Measurements from ENCODE around the gene OLFM2.
"Not testable (repeated sequence)": the region's sequence is repeated elsewhere in the genome, so short reads cannot be mapped to it uniquely, and the experiment has no call there.

The OLFM2 gene

DNA sequence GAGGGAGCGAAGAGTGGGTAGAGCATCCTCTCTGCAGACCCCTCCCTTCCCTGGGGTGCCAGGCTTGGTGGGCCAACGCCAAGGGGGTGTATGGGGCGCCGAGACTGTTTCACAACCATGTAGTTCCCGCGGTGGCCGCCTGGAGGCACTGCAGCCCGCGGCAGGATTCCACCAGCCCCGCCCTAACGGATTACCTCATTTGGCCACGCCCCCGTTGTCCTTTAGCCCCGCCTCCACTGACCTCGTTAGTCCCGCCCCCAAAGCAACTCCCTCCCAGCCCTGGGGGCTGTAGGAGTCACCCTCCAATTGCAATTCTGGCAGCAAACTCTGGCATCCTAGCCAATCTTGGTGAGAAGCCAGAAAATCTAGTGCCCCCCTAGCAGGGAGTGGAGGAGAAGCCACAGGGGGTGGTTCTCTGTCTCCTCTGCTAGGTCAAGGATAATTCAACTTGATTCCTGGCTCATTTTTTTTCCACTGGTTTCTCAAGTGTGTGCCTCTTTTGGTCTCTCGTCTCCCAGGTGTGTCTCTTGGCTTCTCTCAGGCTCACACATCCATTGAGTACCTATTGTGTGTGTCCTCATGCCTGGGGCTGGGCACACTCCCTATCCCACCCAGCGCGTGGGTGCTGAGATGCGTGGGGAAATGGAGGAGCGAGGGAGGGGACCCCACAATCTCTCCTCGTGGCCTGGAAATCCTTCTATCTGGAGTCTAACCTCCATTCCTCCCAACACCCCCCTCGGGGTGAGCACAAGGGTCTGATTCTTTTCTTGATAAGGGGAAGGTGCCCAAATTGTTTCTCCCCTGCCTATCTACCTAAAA lies 2.0 kb downstream of the OLFM2 start:
- H3K4me3 ChIP-seq (ENCODE audit: low read depth, low read length), result no peak overlapping the region
- TF ChIP-seq, protein P1, sequence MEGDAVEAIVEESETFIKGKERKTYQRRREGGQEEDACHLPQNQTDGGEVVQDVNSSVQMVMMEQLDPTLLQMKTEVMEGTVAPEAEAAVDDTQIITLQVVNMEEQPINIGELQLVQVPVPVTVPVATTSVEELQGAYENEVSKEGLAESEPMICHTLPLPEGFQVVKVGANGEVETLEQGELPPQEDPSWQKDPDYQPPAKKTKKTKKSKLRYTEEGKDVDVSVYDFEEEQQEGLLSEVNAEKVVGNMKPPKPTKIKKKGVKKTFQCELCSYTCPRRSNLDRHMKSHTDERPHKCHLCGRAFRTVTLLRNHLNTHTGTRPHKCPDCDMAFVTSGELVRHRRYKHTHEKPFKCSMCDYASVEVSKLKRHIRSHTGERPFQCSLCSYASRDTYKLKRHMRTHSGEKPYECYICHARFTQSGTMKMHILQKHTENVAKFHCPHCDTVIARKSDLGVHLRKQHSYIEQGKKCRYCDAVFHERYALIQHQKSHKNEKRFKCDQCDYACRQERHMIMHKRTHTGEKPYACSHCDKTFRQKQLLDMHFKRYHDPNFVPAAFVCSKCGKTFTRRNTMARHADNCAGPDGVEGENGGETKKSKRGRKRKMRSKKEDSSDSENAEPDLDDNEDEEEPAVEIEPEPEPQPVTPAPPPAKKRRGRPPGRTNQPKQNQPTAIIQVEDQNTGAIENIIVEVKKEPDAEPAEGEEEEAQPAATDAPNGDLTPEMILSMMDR (IDR thresholded peaks at IDR 0.05; ENCODE audit: low read depth, low read length), result peak; percentile 94
- peaks cover 11% of the 10 kb centered on the region for H3K27me3 ChIP-seq (ENCODE audit: insufficient read depth, low read depth, severe bottlenecking)
- H3K9me3 ChIP-seq (ENCODE audit: severe bottlenecking), result no peaks in the 10 kb centered on the region
- no peak overlapping the region for H3K27ac ChIP-seq
- H3K36me3 ChIP-seq, result no peaks in the 10 kb centered on the region
- peak; percentile 80 for DNase-seq

DNA sequence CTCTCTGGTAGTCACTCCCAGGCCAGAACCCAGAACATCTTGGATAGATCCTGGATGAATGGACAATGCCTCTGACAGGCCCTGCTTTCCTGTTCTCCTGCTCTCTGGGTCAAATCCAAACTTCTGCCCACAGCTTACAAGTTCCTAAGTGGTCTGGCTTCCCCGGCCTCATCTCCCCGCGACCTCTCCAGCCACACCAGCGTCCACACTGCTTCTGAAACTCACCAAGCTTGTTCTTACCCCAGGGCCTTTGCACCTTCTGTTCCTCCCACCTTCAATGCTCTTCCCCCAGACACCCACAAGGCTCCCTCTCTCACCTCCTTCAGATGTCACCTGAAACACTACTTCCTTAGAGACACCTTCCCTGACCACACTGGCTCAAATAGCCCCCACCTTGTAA lies 3.5 kb downstream of the OLFM2 start:
- TF ChIP-seq, protein P1 (IDR thresholded peaks at IDR 0.05; ENCODE audit: low read depth, low read length), result no peak
- no peak for DNase-seq
- H3K27me3 ChIP-seq (ENCODE audit: insufficient read depth, low read depth, severe bottlenecking), result peaks cover 9% of the 10 kb centered on the region
- H3K27ac ChIP-seq, result no peak overlapping the region
- H3K36me3 ChIP-seq, result no peaks in the 10 kb centered on the region
- H3K4me3 ChIP-seq (ENCODE audit: low read depth, low read length), result no peak overlapping the region
- no peaks in the 10 kb centered on the region for H3K9me3 ChIP-seq (ENCODE audit: severe bottlenecking)

DNA sequence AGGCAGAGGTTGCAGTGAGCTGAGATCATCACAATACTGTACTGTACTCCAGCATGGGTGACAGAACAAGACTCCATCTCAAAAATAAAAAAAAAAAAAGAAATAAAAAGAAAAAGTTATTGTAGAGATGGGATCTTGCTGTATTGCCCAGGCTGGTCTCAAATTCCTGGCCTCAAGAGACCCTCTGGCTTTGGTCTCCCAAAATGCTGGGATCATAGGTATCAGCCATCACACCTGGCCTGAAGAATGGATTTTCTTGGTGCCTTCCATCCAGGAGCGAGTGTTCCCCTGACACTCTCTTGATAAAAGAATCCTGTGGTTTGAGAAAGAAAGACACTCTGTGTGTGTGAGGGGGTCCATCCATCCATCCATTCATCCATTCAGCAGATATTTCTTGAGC lies 4.7 kb downstream of the OLFM2 start:
- DNase-seq, result no peak
- Histone ChIP-seq H3K9me3 (ENCODE audit: severe bottlenecking) (no peaks in the 10 kb centered on the region), H3K4me3 (ENCODE audit: low read depth, low read length) (no peak overlapping the region), H3K27ac (no peak overlapping the region), H3K36me3 (no peaks in the 10 kb centered on the region), H3K27me3 (ENCODE audit: insufficient read depth, low read depth, severe bottlenecking) (peaks cover 9% of the 10 kb centered on the region)
- TF ChIP-seq, protein P1 (IDR thresholded peaks at IDR 0.05; ENCODE audit: low read depth, low read length), result no peak

DNA sequence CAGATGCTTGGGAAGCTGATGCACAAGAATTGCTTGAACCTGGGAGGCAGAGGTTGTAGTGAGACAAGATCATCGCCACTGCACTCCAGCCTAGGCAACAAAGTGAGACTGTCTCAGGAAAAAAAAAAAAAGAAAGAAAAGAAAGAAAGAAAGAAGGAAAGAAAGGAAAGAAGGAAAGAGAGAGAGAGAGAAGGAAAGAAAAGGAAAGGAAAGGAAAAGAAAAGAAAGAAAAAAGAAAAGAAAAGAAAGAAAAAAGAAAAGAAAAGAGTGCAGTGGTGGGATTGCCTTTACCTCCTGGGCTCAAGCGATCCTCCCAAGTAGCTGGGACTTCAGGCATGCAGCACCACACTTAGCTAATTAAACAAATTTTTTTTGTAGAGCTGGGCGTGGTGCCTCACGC lies 12.9 kb downstream of the OLFM2 start:
- TF ChIP-seq, protein P1 (IDR thresholded peaks at IDR 0.05; ENCODE audit: low read depth, low read length), result no peak
- DNase-seq, result no peak
- no peaks in the 10 kb centered on the region for H3K36me3 ChIP-seq
- no peak overlapping the region for H3K27ac ChIP-seq
- H3K4me3 ChIP-seq (ENCODE audit: low read depth, low read length), result no peak overlapping the region
- no peaks in the 10 kb centered on the region for H3K9me3 ChIP-seq (ENCODE audit: severe bottlenecking)
- H3K27me3 ChIP-seq (ENCODE audit: insufficient read depth, low read depth, severe bottlenecking), result no peaks in the 10 kb centered on the region

DNA sequence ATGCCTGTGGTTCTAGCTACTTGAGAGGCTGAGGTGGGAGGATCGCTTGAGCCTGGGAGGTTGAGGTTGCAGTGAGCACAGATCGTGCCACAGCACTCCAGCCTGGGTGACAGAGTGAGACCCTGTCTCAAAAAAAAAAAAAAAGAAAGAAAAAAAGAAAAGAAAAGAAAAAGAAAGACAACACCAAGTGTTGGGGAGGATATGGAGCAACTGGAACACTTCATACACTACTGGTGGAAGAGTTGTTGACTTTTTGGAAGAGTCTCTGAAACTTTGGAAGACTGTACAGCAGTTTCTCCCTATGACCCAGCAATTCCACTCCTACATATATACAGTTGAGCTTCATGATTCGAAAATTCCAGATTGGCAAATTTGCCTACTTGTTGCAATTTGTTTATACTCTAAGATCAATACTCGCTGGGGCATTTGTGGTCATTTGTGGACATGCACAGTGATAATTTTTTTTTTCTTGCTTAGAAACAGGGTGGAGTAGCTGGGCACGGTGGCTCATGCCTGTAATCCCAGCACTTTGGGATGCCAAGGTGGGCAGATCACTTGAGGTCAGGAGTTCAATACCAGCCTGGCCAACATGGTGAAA lies 13.4 kb downstream of the OLFM2 start:
- not testable (repeated sequence) for H3K36me3 ChIP-seq; H3K4me3 ChIP-seq (ENCODE audit: low read depth, low read length); DNase-seq; H3K27me3 ChIP-seq (ENCODE audit: insufficient read depth, low read depth, severe bottlenecking); H3K27ac ChIP-seq; H3K9me3 ChIP-seq (ENCODE audit: severe bottlenecking)

DNA sequence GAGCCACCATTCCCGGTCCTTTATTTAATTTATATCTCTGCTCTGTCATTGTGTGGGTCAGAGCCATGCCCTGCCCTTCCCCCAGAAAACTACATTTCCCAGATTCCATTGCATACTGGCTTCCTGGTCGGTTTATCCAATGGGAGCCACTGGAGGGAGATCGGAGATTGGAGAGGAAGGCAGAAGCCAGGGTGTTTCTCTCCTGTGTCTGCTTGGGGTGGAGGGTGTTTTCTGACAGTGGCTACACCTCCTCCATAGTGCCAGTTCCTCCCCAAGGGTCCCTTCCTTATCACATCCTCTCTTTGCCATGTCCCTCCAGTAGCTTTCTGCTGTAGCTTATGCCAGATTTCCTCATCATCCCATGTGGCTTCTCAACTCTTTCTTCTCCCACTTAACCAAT lies 19.0 kb downstream of the OLFM2 start:
- no peak overlapping the region for H3K27ac ChIP-seq
- no peaks in the 10 kb centered on the region for H3K36me3 ChIP-seq
- TF ChIP-seq, protein P1 (IDR thresholded peaks at IDR 0.05; ENCODE audit: low read depth, low read length), result no peak
- H3K27me3 ChIP-seq (ENCODE audit: insufficient read depth, low read depth, severe bottlenecking), result no peaks in the 10 kb centered on the region
- H3K9me3 ChIP-seq (ENCODE audit: severe bottlenecking), result no peaks in the 10 kb centered on the region
- no peak overlapping the region for H3K4me3 ChIP-seq (ENCODE audit: low read depth, low read length)
- peak; percentile 65 for DNase-seq
